Measurements from ENCODE around the gene GIN1.

Gene GIN1

GRCh38 chr5:103108086-103108485 is 11.9 kb downstream of the GIN1 start:
- Histone ChIP-seq H3K27ac (ENCODE audit: low read length) (no peak overlapping the region), H3K27me3 (ENCODE audit: control insufficient read depth, insufficient read depth, low read length) (no peaks in the 10 kb centered on the region), H3K4me1 (ENCODE audit: control insufficient read depth, low read depth, low read length) (peaks cover 14% of the 10 kb centered on the region), H3K9ac (ENCODE audit: low read length) (no peak overlapping the region), H3K36me3 (ENCODE audit: control insufficient read depth, low read depth, low read length) (peaks cover 1% of the 10 kb centered on the region), H3K4me3 (ENCODE audit: low read length) (no peak overlapping the region), H3K9me3 (ENCODE audit: control insufficient read depth, low read depth, low read length) (no peaks in the 10 kb centered on the region)

- H3K9me3 ChIP-seq (ENCODE audit: control insufficient read depth, low read depth, low read length) = no peaks in the 10 kb centered on the region
- H3K4me3 ChIP-seq (ENCODE audit: low read length) = no peak overlapping the region
- no peaks in the 10 kb centered on the region for H3K4me1 ChIP-seq (ENCODE audit: control insufficient read depth, low read depth, low read length)
- H3K36me3 ChIP-seq (ENCODE audit: control insufficient read depth, low read depth, low read length) = peaks cover 2% of the 10 kb centered on the region
- no peaks in the 10 kb centered on the region for H3K27me3 ChIP-seq (ENCODE audit: control insufficient read depth, insufficient read depth, low read length)
- no peak overlapping the region for H3K27ac ChIP-seq (ENCODE audit: low read length)
- no peak overlapping the region for H3K9ac ChIP-seq (ENCODE audit: low read length)
Measured at GRCh38 chr5:103102234-103102633, 17.7 kb downstream of the GIN1 start.

- Histone ChIP-seq H3K9ac (ENCODE audit: low read length) (no peak overlapping the region), H3K36me3 (ENCODE audit: control insufficient read depth, low read depth, low read length) (peaks cover 2% of the 10 kb centered on the region), H3K27ac (ENCODE audit: low read length) (no peak overlapping the region), H3K27me3 (ENCODE audit: control insufficient read depth, insufficient read depth, low read length) (no peaks in the 10 kb centered on the region), H3K4me1 (ENCODE audit: control insufficient read depth, low read depth, low read length) (no peaks in the 10 kb centered on the region), H3K4me3 (ENCODE audit: low read length) (no peak overlapping the region), H3K9me3 (ENCODE audit: control insufficient read depth, low read depth, low read length) (no peaks in the 10 kb centered on the region)
Measured at GRCh38 chr5:103101079-103101750, 18.7 kb downstream of the GIN1 start.

DNA sequence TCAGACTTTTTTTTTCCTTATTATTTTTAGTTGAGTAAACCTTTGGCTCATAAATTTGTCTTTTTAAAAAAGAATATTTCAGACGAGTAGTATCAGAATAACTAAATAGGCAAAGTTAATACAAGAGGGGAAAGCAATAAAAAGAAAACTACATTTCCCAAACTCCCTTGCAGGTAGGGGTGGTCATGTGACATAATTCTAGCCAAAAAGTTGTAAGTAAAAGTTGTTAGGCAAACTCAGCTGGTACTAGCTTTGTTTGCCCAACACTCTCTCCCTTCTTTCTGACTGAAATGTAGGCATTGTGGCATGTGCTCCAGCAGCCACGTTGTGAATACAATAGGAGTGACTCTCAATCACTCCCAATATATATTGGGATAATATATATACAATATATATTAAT is 20.9 kb downstream of the GIN1 start:
- H3K4me3 ChIP-seq (ENCODE audit: low read length) = no peak overlapping the region
- H3K4me1 ChIP-seq (ENCODE audit: control insufficient read depth, low read depth, low read length) = no peaks in the 10 kb centered on the region
- no peak overlapping the region for H3K9ac ChIP-seq (ENCODE audit: low read length)
- no peaks in the 10 kb centered on the region for H3K27me3 ChIP-seq (ENCODE audit: control insufficient read depth, insufficient read depth, low read length)
- H3K9me3 ChIP-seq (ENCODE audit: control insufficient read depth, low read depth, low read length) = no peaks in the 10 kb centered on the region
- H3K27ac ChIP-seq (ENCODE audit: low read length) = no peak overlapping the region
- peaks cover 2% of the 10 kb centered on the region for H3K36me3 ChIP-seq (ENCODE audit: control insufficient read depth, low read depth, low read length)

DNA sequence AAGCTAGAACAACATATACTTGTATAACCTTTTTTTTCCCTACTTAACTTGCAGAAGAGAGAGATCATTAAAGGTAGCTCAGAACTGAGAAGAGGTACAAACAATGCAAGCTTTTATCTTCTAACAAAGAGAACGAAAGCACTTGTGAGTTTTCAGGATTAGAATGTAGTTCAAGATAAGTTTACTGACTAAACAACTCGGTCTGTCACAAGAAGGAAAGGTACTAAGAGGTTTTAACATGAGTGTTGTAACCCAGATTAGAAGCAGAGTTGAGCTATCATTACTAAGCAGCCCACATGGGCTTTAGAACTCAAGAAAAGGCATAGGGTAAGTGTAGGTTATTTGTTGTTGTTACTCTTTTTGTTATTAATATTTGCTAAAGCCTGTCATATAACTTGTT is 25.2 kb downstream of the GIN1 start:
- no peak overlapping the region for H3K9ac ChIP-seq (ENCODE audit: low read length)
- no peaks in the 10 kb centered on the region for H3K36me3 ChIP-seq (ENCODE audit: control insufficient read depth, low read depth, low read length)

GRCh38 chr5:103093727-103094126 is 26.2 kb downstream of the GIN1 start:
- no peak overlapping the region for H3K4me3 ChIP-seq (ENCODE audit: low read length)
- H3K27me3 ChIP-seq (ENCODE audit: control insufficient read depth, insufficient read depth, low read length) = no peaks in the 10 kb centered on the region
- H3K9ac ChIP-seq (ENCODE audit: low read length) = no peak overlapping the region
- no peak overlapping the region for H3K27ac ChIP-seq (ENCODE audit: low read length)
- H3K4me1 ChIP-seq (ENCODE audit: control insufficient read depth, low read depth, low read length) = no peaks in the 10 kb centered on the region
- H3K9me3 ChIP-seq (ENCODE audit: control insufficient read depth, low read depth, low read length) = no peaks in the 10 kb centered on the region
- H3K36me3 ChIP-seq (ENCODE audit: control insufficient read depth, low read depth, low read length) = no peaks in the 10 kb centered on the region

More for the DNA sequence above, 25.2 kb downstream of the GIN1 start:
- Histone ChIP-seq H3K4me1 (ENCODE audit: control insufficient read depth, low read depth, low read length) (no peaks in the 10 kb centered on the region), H3K27ac (ENCODE audit: low read length) (no peak overlapping the region), H3K4me3 (ENCODE audit: low read length) (no peak overlapping the region), H3K27me3 (ENCODE audit: control insufficient read depth, insufficient read depth, low read length) (no peaks in the 10 kb centered on the region), H3K9me3 (ENCODE audit: control insufficient read depth, low read depth, low read length) (no peaks in the 10 kb centered on the region)

- Histone ChIP-seq H3K4me1 (ENCODE audit: control insufficient read depth, low read depth, low read length) (no peaks in the 10 kb centered on the region), H3K36me3 (ENCODE audit: control insufficient read depth, low read depth, low read length) (no peaks in the 10 kb centered on the region), H3K9me3 (ENCODE audit: control insufficient read depth, low read depth, low read length) (no peaks in the 10 kb centered on the region), H3K27ac (ENCODE audit: low read length) (no peak overlapping the region), H3K4me3 (ENCODE audit: low read length) (no peak overlapping the region), H3K9ac (ENCODE audit: low read length) (no peak overlapping the region), H3K27me3 (ENCODE audit: control insufficient read depth, insufficient read depth, low read length) (no peaks in the 10 kb centered on the region)
Measured at GRCh38 chr5:103092676-103093075, 27.3 kb downstream of the GIN1 start.

DNA sequence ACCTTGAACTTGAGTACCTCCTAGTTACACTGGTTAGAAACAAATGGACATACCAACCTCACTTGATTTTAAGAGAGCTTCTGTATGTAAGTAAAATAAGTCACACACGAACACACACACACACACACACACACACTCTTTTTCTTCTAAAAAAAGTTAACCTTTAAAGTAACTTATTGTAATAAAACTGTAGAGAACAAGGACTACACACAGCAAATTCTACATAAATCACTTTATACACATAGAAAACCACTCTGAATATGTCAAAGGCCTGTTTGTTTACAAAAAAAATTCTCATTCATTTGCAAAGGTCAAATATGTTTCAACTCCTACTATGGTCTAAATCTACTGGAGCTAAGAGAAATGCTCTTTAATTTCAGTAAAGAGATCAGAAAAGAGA is 29.1 kb downstream of the GIN1 start:
- Histone ChIP-seq H3K9ac (ENCODE audit: low read length) (no peak overlapping the region), H3K4me3 (ENCODE audit: low read length) (no peak overlapping the region), H3K27ac (ENCODE audit: low read length) (no peak overlapping the region), H3K27me3 (ENCODE audit: control insufficient read depth, insufficient read depth, low read length) (no peaks in the 10 kb centered on the region), H3K9me3 (ENCODE audit: control insufficient read depth, low read depth, low read length) (no peaks in the 10 kb centered on the region), H3K36me3 (ENCODE audit: control insufficient read depth, low read depth, low read length) (no peaks in the 10 kb centered on the region), H3K4me1 (ENCODE audit: control insufficient read depth, low read depth, low read length) (no peaks in the 10 kb centered on the region)

DNA sequence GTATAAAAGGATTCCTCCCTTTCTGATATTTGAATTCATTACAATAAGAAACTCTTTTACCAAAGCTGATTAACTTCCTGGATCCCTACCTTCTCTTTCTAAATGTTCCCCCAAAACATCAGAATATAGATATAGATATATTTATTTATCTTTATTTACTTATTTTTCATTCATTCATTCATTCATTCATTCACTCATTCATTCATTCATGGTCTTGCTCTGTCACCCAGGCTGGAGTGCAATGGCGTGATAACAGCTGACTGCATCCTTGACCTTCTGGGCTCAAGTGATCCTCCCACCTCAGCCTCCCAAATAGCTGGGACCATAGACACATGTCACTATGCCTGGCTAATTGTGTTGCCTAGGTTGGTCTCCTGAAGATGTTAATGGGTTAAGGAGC is 30.7 kb downstream of the GIN1 start:
- Histone ChIP-seq H3K27me3 (ENCODE audit: control insufficient read depth, insufficient read depth, low read length) (no peaks in the 10 kb centered on the region), H3K9me3 (ENCODE audit: control insufficient read depth, low read depth, low read length) (peaks cover 5% of the 10 kb centered on the region), H3K27ac (ENCODE audit: low read length) (no peak overlapping the region), H3K4me3 (ENCODE audit: low read length) (no peak overlapping the region), H3K4me1 (ENCODE audit: control insufficient read depth, low read depth, low read length) (no peaks in the 10 kb centered on the region), H3K36me3 (ENCODE audit: control insufficient read depth, low read depth, low read length) (peaks cover 4% of the 10 kb centered on the region), H3K9ac (ENCODE audit: low read length) (no peak overlapping the region)

GRCh38 chr5:103086547-103086946 is 33.4 kb downstream of the GIN1 start:
- Histone ChIP-seq H3K9me3 (ENCODE audit: control insufficient read depth, low read depth, low read length) (peaks cover 9% of the 10 kb centered on the region), H3K27me3 (ENCODE audit: control insufficient read depth, insufficient read depth, low read length) (no peaks in the 10 kb centered on the region), H3K4me3 (ENCODE audit: low read length) (no peak overlapping the region), H3K9ac (ENCODE audit: low read length) (no peak overlapping the region), H3K4me1 (ENCODE audit: control insufficient read depth, low read depth, low read length) (no peaks in the 10 kb centered on the region), H3K36me3 (ENCODE audit: control insufficient read depth, low read depth, low read length) (peaks cover 4% of the 10 kb centered on the region), H3K27ac (ENCODE audit: low read length) (no peak overlapping the region)

GRCh38 chr5:103079796-103080195 is 40.1 kb downstream of the GIN1 start:
- no peak overlapping the region for H3K27ac ChIP-seq (ENCODE audit: low read length)
- no peak overlapping the region for H3K9ac ChIP-seq (ENCODE audit: low read length)
- H3K4me1 ChIP-seq (ENCODE audit: control insufficient read depth, low read depth, low read length) = no peaks in the 10 kb centered on the region
- no peak overlapping the region for H3K4me3 ChIP-seq (ENCODE audit: low read length)
- H3K9me3 ChIP-seq (ENCODE audit: control insufficient read depth, low read depth, low read length) = peaks cover 28% of the 10 kb centered on the region
- H3K36me3 ChIP-seq (ENCODE audit: control insufficient read depth, low read depth, low read length) = peaks cover 2% of the 10 kb centered on the region
- no peaks in the 10 kb centered on the region for H3K27me3 ChIP-seq (ENCODE audit: control insufficient read depth, insufficient read depth, low read length)

DNA sequence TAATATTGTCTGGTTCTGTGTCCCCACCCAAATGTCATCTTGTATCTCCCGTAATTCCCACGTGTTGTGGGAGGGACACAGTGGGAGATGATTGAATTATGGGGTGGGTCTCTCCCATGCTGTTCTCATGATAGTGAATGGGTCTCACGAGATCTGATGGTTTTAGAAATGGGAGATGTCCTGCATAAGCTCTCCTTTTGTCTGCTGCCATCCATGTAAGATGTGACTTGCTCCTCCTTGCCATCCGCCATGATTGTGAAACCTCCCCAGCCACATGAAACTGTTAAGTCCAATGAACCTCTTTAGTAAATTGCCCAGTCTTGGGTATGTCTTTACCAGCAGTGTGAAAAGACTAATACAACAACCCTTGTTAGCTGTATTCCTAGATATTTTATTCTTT is 44.5 kb downstream of the GIN1 start:
- H3K9me3 ChIP-seq (ENCODE audit: control insufficient read depth, low read depth, low read length) = peaks cover 20% of the 10 kb centered on the region
- no peaks in the 10 kb centered on the region for H3K36me3 ChIP-seq (ENCODE audit: control insufficient read depth, low read depth, low read length)
- H3K4me3 ChIP-seq (ENCODE audit: low read length) = no peak overlapping the region
- no peak overlapping the region for H3K9ac ChIP-seq (ENCODE audit: low read length)
- no peak overlapping the region for H3K27ac ChIP-seq (ENCODE audit: low read length)
- no peaks in the 10 kb centered on the region for H3K27me3 ChIP-seq (ENCODE audit: control insufficient read depth, insufficient read depth, low read length)
- H3K4me1 ChIP-seq (ENCODE audit: control insufficient read depth, low read depth, low read length) = no peaks in the 10 kb centered on the region
